B cell (primary cell): Measurements from ENCODE around the gene DEGS1. TPM values are rescaled to one million over a fixed set of nuclear protein-coding genes. Genes with fewer than 3 reads are reported as not detected.

Experiments
- ATAC-seq: fragments of 200-7000 bp; cut with Tn5 transposase; one replicate; pipeline ENCODE4 v1.10.0; 2021; ENCODE audit warnings: low read depth, mild to moderate bottlenecking, moderate number of reproducible peaks, moderate library complexity
- CTCF ChIA-PET: fragments of 350-600 bp; sonication (Branson Sonifier 250); formaldehyde crosslinking; loops from one replicate; lab custom pipeline; 2021; ENCODE audit warnings: antibody characterized with exemption, inconsistent platforms; lab: Charles Lee
- POLR2A ChIA-PET: fragments of 350-600 bp; sonication (Branson Sonifier 250); formaldehyde crosslinking; loops from one replicate; lab custom pipeline; 2021; ENCODE audit warnings: antibody characterized with exemption; lab: Charles Lee
- DNase-seq: peaks from one replicate; pipeline ENCODE4 v3.0.0; 2013
- H2AFZ ChIP-seq: 2 replicates; pipeline ENCODE4 v1.6.1; 2012; ENCODE audit warnings: mild to moderate bottlenecking, low read depth, low read length; ENCODE audit not compliant: insufficient read depth, poor library complexity, severe bottlenecking
- H3K27ac ChIP-seq, 2 donors: 1 replicate in 1 of 2; 2 replicates in 1 of 2; pipeline ENCODE4 v1.5.1; 2012 to 2013; ENCODE audit warnings: low read length in 2 of 2, mild to moderate bottlenecking in 2 of 2, moderate library complexity in 1 of 2
- H3K27me3 ChIP-seq, 4 experiments: fragments of 200-600 bp in 1 of 4; sonication (generic) in 1 of 4; replicated peaks in 1 of 4; 1 replicate in 2 of 4; 2 replicates in 2 of 4; pipeline versions ENCODE4 v1.6.1 to v1.7.0; 2013 to 2016; ENCODE audit warnings: low read length in 3 of 4, mild to moderate bottlenecking in 2 of 4, mixed read lengths in 1 of 4, moderate library complexity in 1 of 4; ENCODE audit not compliant: insufficient read depth in 4 of 4, control insufficient read depth in 3 of 4; ENCODE audit errors: control extremely low read depth in 1 of 4
- H3K36me3 ChIP-seq, 2 experiments: replicated peaks in 1 of 2; 1 replicate in 1 of 2; 2 replicates in 1 of 2; pipeline versions ENCODE4 v1.6.1 to v1.7.1; 2013; ENCODE audit warnings: low read length in 1 of 2; ENCODE audit not compliant: insufficient read depth in 2 of 2, control insufficient read depth in 1 of 2; ENCODE audit errors: control extremely low read depth in 1 of 2, extremely low read depth in 1 of 2
- H3K4me1 ChIP-seq, 2 donors: fragments of 200-600 bp in 1 of 2; sonication (generic) in 1 of 2; 1 replicate in 1 of 2; 2 replicates in 1 of 2; pipeline versions ENCODE4 v1.5.1 to v1.6.1; 2013 to 2017; ENCODE audit warnings: low read length in 2 of 2; ENCODE audit not compliant: control insufficient read depth in 2 of 2, insufficient read depth in 2 of 2
- H3K4me2 ChIP-seq: replicated peaks from 2 replicates; pipeline ENCODE3; 2012; ENCODE audit warnings: mild to moderate bottlenecking, low read depth, low read length; ENCODE audit not compliant: poor library complexity, severe bottlenecking
- H3K4me3 ChIP-seq, 5 experiments: fragments of 200-600 bp in 1 of 5; sonication (generic) in 1 of 5; 1 replicate in 3 of 5; 2 replicates in 2 of 5; pipeline versions ENCODE4 v1.5.1 to v1.7.0; 2011 to 2016; ENCODE audit warnings: low read length in 4 of 5, mild to moderate bottlenecking in 4 of 5, low read depth in 2 of 5, control low read depth in 1 of 5, moderate library complexity in 1 of 5; ENCODE audit not compliant: insufficient read depth in 1 of 5; ENCODE audit errors: control extremely low read depth in 1 of 5, extremely low read depth in 1 of 5
- H3K79me2 ChIP-seq: fragments of 200-600 bp; sonication (generic); one replicate; pipeline ENCODE4 v1.6.0; 2016; ENCODE audit warnings: low read length; ENCODE audit not compliant: control insufficient read depth, insufficient read depth
- H3K9ac ChIP-seq: fragments of 200-600 bp; sonication (generic); 2 replicates; pipeline ENCODE4 v1.6.1; 2017; ENCODE audit warnings: mild to moderate bottlenecking, low read length, moderate library complexity
- H3K9me3 ChIP-seq, 3 donors: one replicate each; pipeline versions ENCODE4 v1.6.1 to v1.7.1; 2013; ENCODE audit warnings: low read length in 2 of 3; ENCODE audit not compliant: control insufficient read depth in 2 of 3, insufficient read depth in 1 of 3; ENCODE audit errors: control extremely low read depth in 1 of 3
- H4K20me1 ChIP-seq: 2 replicates; pipeline ENCODE4 v1.6.0; 2012; ENCODE audit warnings: mild to moderate bottlenecking, low read length; ENCODE audit not compliant: insufficient read depth, control insufficient read depth, poor library complexity, severe bottlenecking
- H3K27ac Mint-ChIP-seq: one replicate; pipeline ENCODE4 v1.8.0; 2021; ENCODE audit warnings: mixed read lengths
- H3K27me3 Mint-ChIP-seq: one replicate; pipeline ENCODE4 v1.8.0; 2021; ENCODE audit warnings: mixed read lengths
- H3K4me1 Mint-ChIP-seq: one replicate; pipeline ENCODE4 v1.8.0; 2021; ENCODE audit warnings: mixed read lengths
- H3K4me3 Mint-ChIP-seq: one replicate; pipeline ENCODE4 v1.8.0; 2021; ENCODE audit warnings: mixed read lengths
- H3K9me3 Mint-ChIP-seq: one replicate; pipeline ENCODE4 v1.8.0; 2022; ENCODE audit warnings: mixed read lengths; ENCODE audit not compliant: insufficient read depth
- EZH2 ChIP-seq: IDR thresholded peaks from 2 replicates; pipeline ENCODE4 v1.6.1; 2012; ENCODE audit warnings: borderline replicate concordance, low read depth, mild to moderate bottlenecking, moderate library complexity, low read length; ENCODE audit not compliant: insufficient read depth, poor library complexity, severe bottlenecking
- WGBS: methylation state at CpG from one replicate; pipeline ENCODE4 v1.1.5; 2013; ENCODE audit warnings: missing lambda C conversion rate; ENCODE audit not compliant: insufficient coverage; 5-methylcytosine and 5-hydroxymethylcytosine counted together
- intact Hi-C: fragments of 100-400 bp; cut with micrococcal nuclease; formaldehyde crosslinking; loops from one replicate; pipeline ENCODE4 v1.10.0; 2022
- polyA plus RNA-seq: library from polyadenylated mRNA; depleted of rRNA; stranded (reverse); fragments of >200 nt; gene quantifications from 2 replicates; pipeline ENCODE4 v1.2.3, GENCODE V29; 2012
- total RNA-seq, 2 donors: library from RNA; stranded (reverse); fragments of 120-200 nt in 1 of 2; gene quantifications; 1 replicate in 1 of 2; 2 replicates in 1 of 2; pipeline versions ENCODE4 v1.2.3 to v1.2.4, GENCODE V29; 2013 to 2022
- TF ChIP-seq, protein P1 (sequence below): fragments of 200-600 bp; IDR thresholded peaks from one replicate; pipeline ENCODE4 v1.8.0; 2022; ENCODE audit warnings: antibody characterized with exemption, mild to moderate bottlenecking

The DEGS1 gene
- total and polyA plus RNA-seq, 2 donors (not counting 1 experiment from before 2014, with no cell fraction given): 49.0 to 52.1 TPM

DNA sequence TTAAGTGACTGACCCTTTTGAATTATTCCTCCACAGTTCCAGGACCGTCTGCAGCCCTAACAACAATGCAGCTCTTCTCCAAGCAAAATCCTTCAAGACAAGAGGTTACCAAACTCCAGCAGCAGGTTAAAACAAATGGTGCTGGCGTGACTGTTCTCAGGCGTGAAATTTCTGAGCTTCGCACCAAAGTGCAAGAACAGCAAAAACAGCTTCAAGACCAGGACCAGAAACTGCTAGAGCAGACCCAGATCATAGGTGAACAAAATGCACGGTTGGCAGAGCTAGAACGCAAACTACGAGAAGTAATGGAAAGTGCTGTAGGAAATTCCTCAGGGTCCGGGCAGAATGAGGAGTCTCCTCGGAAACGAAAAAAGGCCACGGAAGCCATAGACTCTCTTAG, 25.7 kb upstream of the DEGS1 start:
- no peak overlapping the region for H3K4me3 Mint-ChIP-seq
- Histone ChIP-seq H4K20me1 (no peaks in the 10 kb centered on the region), H3K4me3 (no peak overlapping the region), H3K9me3 (no peaks in the 10 kb centered on the region), H3K36me3 (peaks cover 6 to 50% of the 10 kb centered on the region in 2 experiments), H3K4me1 (no peaks in the 10 kb centered on the region), H3K79me2 (no peaks in the 10 kb centered on the region), H3K9ac (no peak overlapping the region), H3K27me3 (no peaks in the 10 kb centered on the region), H3K4me2 (no peak overlapping the region), H2AFZ (no peak overlapping the region), H3K27ac (no peak overlapping the region)
- no peak overlapping the region for H3K27ac Mint-ChIP-seq
- CTCF ChIA-PET: interaction anchor here (1.2 kb wide), 1 partner anchor 49 kb away, joined by 3 read pairs; no protein-coding TSS in a partner anchor
- no peak for TF ChIP-seq EZH2
- TF ChIP-seq, protein P1, sequence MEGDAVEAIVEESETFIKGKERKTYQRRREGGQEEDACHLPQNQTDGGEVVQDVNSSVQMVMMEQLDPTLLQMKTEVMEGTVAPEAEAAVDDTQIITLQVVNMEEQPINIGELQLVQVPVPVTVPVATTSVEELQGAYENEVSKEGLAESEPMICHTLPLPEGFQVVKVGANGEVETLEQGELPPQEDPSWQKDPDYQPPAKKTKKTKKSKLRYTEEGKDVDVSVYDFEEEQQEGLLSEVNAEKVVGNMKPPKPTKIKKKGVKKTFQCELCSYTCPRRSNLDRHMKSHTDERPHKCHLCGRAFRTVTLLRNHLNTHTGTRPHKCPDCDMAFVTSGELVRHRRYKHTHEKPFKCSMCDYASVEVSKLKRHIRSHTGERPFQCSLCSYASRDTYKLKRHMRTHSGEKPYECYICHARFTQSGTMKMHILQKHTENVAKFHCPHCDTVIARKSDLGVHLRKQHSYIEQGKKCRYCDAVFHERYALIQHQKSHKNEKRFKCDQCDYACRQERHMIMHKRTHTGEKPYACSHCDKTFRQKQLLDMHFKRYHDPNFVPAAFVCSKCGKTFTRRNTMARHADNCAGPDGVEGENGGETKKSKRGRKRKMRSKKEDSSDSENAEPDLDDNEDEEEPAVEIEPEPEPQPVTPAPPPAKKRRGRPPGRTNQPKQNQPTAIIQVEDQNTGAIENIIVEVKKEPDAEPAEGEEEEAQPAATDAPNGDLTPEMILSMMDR: no peak
- no peak for ATAC-seq
- H3K27me3 Mint-ChIP-seq: no peaks in the 10 kb centered on the region
- H3K4me1 Mint-ChIP-seq: no peaks in the 10 kb centered on the region
- no peak for DNase-seq
- 95% methylated on average over 10 of the region's 11 CpGs for WGBS
- intact Hi-C loops: no loop called here
- no peaks in the 10 kb centered on the region for H3K9me3 Mint-ChIP-seq
- POLR2A ChIA-PET: no interaction called here

DNA sequence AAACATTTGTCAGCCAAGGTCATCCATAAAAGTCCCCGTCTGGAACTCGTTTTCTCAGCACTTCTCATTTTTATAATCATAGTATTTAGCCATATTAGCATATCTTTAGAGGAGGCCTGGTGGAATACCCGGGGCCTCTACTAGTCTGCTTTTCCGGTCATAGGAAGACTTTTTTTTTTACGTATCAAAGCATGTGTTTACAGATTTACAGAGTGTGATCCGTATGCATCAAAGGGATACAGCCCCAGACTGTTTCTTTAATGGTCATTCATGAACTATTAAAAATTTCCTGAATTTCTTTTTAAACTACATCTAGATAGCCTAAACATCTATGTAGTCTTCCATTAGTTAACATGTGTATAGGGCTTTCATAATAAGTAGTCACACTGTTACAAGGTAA, 23.5 kb upstream of the DEGS1 start:
- Histone ChIP-seq H3K9me3 (no peaks in the 10 kb centered on the region), H3K4me3 (no peak overlapping the region), H3K27me3 (no peaks in the 10 kb centered on the region), H3K27ac (no peak overlapping the region), H3K36me3 (peaks cover 6 to 45% of the 10 kb centered on the region in 2 experiments), H3K9ac (no peak overlapping the region), H4K20me1 (no peaks in the 10 kb centered on the region), H2AFZ (no peak overlapping the region), H3K4me2 (no peak overlapping the region), H3K4me1 (no peaks in the 10 kb centered on the region), H3K79me2 (no peaks in the 10 kb centered on the region)
- ChIA-PET CTCF (interaction anchor here (0.6 to 1.2 kb wide), 2 partner anchors 14 to 42 kb away, joined by 3 to 4 read pairs; no protein-coding TSS in a partner anchor), POLR2A (no interaction called here)
- Mint-ChIP-seq H3K9me3 (no peaks in the 10 kb centered on the region), H3K27ac (no peak overlapping the region), H3K27me3 (no peaks in the 10 kb centered on the region), H3K4me1 (no peaks in the 10 kb centered on the region), H3K4me3 (no peak overlapping the region)
- DNase-seq (no peak), ATAC-seq (no peak)
- intact Hi-C loops: no loop called here
- TF ChIP-seq EZH2: no peak
- no CpG with 5 or more reads among the region's 6 CpGs for WGBS
